Right atrium auricular region (tissue), 2 donors: Measurements from ENCODE around the gene ZBTB11. TPM values are rescaled to one million over a fixed set of nuclear protein-coding genes. Genes with fewer than 3 reads are reported as not detected.
"Not testable (repeated sequence)": the region's sequence is repeated elsewhere in the genome, so short reads cannot be mapped to it uniquely, and the experiment has no call there.

Source experiments
- DNase-seq: peaks from one replicate; pipeline ENCODE4 v3.0.0-alpha.2; 2019; ENCODE audit warnings: low spot score
- H3K27ac ChIP-seq, 2 donors: fragments of 200-600 bp; sonication (generic); 1 replicate in 1 of 2; 2 replicates in 1 of 2; pipeline ENCODE4 v1.5.1; 2016 to 2019
- H3K27me3 ChIP-seq, 2 donors: fragments of 200-600 bp; sonication (generic); one replicate each; pipeline versions ENCODE4 v1.5.1 to v1.6.0; 2017 to 2019
- H3K36me3 ChIP-seq: fragments of 200-600 bp; sonication (generic); one replicate; pipeline ENCODE4 v1.5.1; 2016
- H3K4me1 ChIP-seq, 2 donors: fragments of 200-600 bp; sonication (generic); one replicate each; pipeline versions ENCODE4 v1.5.1 to v1.6.0; 2017 to 2019
- H3K4me3 ChIP-seq, 2 donors: fragments of 200-600 bp; sonication (generic); 1 replicate in 1 of 2; 2 replicates in 1 of 2; pipeline ENCODE4 v1.5.1; 2017 to 2019; ENCODE audit warnings: mild to moderate bottlenecking in 1 of 2, moderate library complexity in 1 of 2
- H3K9me3 ChIP-seq, 2 donors: fragments of 200-600 bp; sonication (generic); one replicate each; pipeline ENCODE4 v1.5.1; 2019
- total RNA-seq, 2 donors: library from RNA; depleted of rRNA; stranded (reverse); fragments of >200 nt; gene quantifications; one replicate each; pipeline ENCODE4 v1.1.0, GENCODE V29; 2016
- TF ChIP-seq, protein P1 (sequence below), 2 donors: fragments of 200-600 bp; sonication (generic); IDR thresholded peaks; one replicate each; pipeline ENCODE4 v1.5.1; 2019; ENCODE audit warnings: antibody characterized with exemption in 2 of 2

ZBTB11 gene
- total RNA-seq, 2 donors from 2014 or later, result 9.8 to 10.4 TPM

DNA sequence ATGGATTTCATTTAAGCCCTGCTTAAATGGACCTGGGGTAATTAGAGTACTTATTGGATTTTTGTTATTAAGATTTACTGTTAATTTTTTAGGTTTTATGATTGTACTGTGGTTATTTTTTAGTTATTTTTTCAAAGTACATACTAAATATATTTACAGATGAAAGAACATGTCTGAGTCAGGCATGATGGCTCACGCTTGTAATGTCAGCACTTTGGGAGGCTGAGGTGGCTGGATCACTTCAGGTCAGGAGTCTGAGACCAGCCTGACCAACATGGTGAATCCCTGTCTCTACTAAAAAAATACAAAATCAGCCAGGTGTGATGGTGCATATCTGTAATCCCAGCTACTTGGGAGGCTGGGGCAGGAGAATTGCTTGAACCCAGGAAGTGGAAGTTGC lies 25.8 kb upstream of the ZBTB11 start:
- no peaks in the 10 kb centered on the region for H3K27me3 ChIP-seq
- no peak overlapping the region for H3K4me3 ChIP-seq
- TF ChIP-seq, protein P1, sequence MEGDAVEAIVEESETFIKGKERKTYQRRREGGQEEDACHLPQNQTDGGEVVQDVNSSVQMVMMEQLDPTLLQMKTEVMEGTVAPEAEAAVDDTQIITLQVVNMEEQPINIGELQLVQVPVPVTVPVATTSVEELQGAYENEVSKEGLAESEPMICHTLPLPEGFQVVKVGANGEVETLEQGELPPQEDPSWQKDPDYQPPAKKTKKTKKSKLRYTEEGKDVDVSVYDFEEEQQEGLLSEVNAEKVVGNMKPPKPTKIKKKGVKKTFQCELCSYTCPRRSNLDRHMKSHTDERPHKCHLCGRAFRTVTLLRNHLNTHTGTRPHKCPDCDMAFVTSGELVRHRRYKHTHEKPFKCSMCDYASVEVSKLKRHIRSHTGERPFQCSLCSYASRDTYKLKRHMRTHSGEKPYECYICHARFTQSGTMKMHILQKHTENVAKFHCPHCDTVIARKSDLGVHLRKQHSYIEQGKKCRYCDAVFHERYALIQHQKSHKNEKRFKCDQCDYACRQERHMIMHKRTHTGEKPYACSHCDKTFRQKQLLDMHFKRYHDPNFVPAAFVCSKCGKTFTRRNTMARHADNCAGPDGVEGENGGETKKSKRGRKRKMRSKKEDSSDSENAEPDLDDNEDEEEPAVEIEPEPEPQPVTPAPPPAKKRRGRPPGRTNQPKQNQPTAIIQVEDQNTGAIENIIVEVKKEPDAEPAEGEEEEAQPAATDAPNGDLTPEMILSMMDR (IDR thresholded peaks at IDR 0.05), result no peak
- no peak overlapping the region for H3K27ac ChIP-seq
- no peaks in the 10 kb centered on the region for H3K4me1 ChIP-seq
- no peaks in the 10 kb centered on the region for H3K36me3 ChIP-seq
- no peaks in the 10 kb centered on the region for H3K9me3 ChIP-seq
- DNase-seq, result no peak

DNA sequence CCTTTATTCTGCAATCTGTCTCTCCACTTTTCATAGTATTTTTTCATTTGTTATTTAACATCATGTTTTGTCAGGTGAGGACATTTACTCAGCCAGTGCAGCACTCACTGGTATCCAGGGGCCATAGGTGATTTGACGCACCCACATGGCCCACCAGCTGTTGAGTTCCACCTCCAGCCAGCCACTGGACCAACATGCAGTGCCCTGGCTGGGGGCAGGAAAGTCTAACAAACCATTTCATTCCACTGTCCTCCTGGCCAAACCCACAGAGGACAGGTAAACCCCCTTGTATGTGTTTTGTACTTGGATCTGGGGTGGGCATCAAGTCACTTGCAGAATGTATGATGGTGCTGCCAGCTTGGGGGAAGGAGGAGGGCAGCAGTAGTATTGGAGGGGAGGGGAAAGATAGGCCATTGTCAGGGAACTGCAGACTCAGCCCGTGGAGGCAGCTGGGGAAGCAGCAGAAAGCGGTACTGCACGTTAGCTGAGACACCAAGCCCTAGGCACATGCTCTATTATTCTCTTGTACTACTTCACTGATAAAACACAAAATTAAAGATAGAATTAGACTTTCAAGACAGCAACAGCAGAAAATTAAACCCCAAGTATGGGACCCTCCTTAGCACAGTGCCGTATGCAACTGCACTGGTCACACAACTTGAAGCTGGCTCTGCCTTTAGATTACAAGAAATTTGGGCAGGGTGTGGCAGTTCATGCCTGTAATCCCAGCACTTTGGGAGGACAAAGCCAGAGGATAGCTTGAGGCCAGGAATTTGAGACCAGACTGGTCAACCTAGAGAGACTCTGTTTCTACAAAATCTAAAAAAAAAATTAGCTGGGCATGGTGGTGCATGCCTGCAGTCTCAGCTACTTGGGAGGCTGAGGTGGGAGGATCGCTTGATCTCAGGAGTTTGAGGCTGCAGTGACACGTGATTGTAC lies 25.0 kb upstream of the ZBTB11 start:
- no peak for DNase-seq
- H3K36me3 ChIP-seq, result no peaks in the 10 kb centered on the region
- no peak overlapping the region for H3K27ac ChIP-seq
- no peaks in the 10 kb centered on the region for H3K4me1 ChIP-seq
- H3K9me3 ChIP-seq, result no peaks in the 10 kb centered on the region
- no peaks in the 10 kb centered on the region for H3K27me3 ChIP-seq
- H3K4me3 ChIP-seq, result no peak overlapping the region
- TF ChIP-seq, protein P1 (IDR thresholded peaks at IDR 0.05), result no peak

DNA sequence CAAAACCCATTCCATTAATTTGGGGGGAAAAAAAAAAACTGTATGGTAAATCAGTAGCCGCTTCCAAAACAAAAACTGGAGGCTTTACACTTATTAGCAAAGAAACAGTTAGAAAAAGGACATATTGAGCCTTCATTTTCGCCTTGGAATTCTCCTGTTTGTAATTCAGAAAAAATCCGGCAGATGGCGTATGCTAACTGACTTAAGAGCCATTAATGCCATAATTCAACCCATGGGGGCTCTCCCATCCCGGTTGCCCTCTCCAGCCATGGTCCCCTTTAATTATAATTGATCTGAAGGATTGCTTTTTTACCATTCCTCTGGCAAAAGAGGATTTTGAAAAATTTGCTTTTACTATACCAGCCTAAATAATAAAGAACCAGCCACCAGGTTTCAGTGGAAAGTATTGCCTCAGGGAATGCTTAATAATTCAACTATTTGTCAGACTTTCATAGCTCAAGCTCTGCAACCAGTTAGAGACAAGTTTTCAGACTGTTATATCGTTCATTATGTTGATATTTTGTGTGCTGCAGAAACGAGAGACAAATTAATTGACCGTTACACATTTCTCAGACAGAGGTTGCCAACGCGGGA lies 18.9 kb upstream of the ZBTB11 start:
- TF ChIP-seq, protein P1 (IDR thresholded peaks at IDR 0.05), result peak; percentile 67 to 85

DNA sequence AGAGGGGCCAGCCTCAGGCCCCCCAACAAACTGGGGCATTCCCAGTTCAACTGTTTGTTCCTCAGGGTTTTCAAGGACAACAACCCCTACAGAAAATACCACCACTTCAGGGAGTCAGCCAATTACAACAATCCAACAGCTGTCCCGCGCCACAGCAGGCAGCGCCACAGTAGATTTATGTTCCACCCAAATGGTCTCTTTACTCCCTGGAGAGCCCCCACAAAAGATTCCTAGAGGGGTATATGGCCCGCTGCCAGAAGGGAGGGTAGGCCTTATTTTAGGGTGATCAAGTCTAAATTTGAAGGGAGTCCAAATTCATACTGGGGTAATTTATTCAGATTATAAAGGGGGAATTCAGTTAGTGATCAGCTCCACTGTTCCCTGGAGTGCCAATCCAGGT lies 17.9 kb upstream of the ZBTB11 start:
- H3K4me1 ChIP-seq, H3K27ac ChIP-seq, DNase-seq, H3K27me3 ChIP-seq, H3K4me3 ChIP-seq, H3K36me3 ChIP-seq, H3K9me3 ChIP-seq: not testable (repeated sequence)

More for the DNA sequence above, 18.9 kb upstream of the ZBTB11 start:
- Histone ChIP-seq H3K36me3 (no peaks in the 10 kb centered on the region), H3K9me3 (no peaks in the 10 kb centered on the region), H3K4me3 (no peak overlapping the region), H3K4me1 (peaks cover 0 to 9% of the 10 kb centered on the region in 2 donors), H3K27ac (no peak overlapping the region), H3K27me3 (no peaks in the 10 kb centered on the region)
- DNase-seq, result no peak

DNA sequence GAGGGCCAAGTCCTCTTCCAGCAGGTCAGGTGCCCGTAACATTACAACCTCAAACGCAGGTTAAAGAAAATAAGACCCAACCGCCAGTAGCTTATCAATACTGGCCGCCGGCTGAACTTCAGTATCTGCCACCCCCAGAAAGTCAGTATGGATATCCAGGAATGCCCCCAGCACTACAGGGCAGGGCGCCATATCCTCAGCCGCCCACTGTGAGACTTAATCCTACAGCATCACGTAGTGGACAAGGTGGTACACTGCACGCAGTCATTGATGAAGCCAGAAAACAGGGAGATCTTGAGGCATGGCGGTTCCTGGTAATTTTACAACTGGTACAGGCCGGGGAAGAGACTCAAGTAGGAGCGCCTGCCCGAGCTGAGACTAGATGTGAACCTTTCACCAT lies 16.6 kb upstream of the ZBTB11 start:
- H3K27me3 ChIP-seq, H3K36me3 ChIP-seq, DNase-seq, H3K4me1 ChIP-seq, H3K9me3 ChIP-seq, H3K27ac ChIP-seq, H3K4me3 ChIP-seq: not testable (repeated sequence)
- TF ChIP-seq, protein P1 (IDR thresholded peaks at IDR 0.05), result peak; percentile 26 to 60

DNA sequence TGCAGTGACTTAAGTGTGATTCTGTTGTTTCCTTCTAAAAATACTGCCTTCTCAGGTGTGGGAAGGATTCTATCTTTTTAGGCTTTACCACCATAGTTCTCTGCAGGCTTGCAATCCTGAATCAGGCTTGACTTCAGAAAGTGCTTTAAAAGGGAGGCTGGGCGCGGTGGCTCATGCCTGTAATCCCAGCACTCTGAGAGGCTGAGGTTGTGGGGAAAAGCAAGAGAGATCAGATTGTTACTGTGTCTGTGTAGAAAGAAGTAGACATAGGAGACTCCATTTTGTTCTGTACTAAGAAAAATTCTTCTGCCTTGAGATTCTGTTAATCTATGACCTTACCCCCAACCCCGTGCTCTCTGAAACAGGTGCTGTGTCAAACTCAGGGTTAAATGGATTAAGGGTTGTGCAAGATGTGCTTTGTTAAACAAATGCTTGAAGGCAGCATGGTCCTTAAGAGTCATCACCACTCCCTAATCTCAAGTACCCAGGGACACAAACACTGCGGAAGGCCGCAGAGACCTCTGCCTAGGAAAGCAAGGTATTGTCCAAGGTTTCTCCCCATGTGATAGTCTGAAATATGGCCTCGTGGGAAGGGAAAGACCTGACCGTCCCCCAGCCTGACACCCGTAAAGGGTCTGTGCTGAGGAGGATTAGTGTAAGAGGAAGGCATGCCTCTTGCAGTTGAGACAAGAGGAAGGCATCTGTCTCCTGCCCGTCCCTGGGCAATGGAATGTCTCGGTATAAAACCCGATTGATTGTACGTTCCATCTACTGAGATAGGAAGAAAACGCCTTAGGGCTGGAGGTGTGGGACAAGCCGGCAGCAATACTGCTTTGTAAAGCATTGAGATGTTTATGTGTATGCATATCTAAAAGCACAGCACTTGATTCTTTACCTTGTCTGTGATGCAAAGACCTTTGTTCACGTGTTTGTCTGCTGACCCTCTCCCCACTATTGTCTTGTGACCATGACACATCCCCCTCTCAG lies 15.0 kb upstream of the ZBTB11 start:
- H3K4me1 ChIP-seq, result peaks cover 0 to 17% of the 10 kb centered on the region in 2 donors
- not testable (repeated sequence) for H3K27me3 ChIP-seq, H3K4me3 ChIP-seq, H3K9me3 ChIP-seq, H3K27ac ChIP-seq, DNase-seq, H3K36me3 ChIP-seq
